ENCODE results near the gene RIC3.

The RIC3 gene

DNA sequence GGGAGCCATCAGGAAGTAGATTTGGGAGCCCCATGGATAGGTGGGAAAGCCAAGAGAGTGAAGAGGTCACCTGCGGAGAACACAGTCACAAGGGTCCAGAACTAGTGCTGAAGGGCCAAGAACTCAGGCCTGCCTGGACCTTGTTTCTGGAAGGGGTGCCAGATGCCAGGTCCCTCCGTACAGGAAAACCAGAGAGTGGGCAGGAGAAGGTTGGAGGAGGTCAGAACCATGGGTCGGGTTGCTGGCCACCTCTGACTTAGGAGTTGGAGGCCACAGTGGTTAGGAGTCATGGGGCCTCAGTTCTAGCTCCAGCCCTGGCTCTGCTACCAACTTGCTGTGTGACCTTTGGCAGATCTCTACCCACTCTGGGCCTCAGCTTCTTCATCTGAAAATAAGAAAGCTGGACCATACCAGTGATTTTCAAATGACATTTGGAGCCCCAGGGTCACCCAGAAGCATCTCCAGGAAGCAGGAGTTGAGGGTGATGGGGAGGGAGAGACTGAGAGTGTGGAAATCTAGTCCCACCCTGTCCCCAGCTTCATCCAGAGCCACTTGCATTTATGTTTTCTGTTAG, 108.6 kb downstream of the RIC3 start:
- TF ChIP-seq CTCF (IDR thresholded peaks at IDR 0.05; ENCODE audit: low read length): no peak
- TF ChIP-seq EZH2 (IDR thresholded peaks at IDR 0.05; ENCODE audit: borderline replicate concordance, low read length): no peak
- no peaks in the 10 kb centered on the region for H3K4me1 ChIP-seq (ENCODE audit: insufficient read depth, low read length, severe bottlenecking)
- H3K9me2 ChIP-seq (ENCODE audit: low read depth, low read length): no peaks in the 10 kb centered on the region
- H3K4me3 ChIP-seq (ENCODE audit: low read depth, low read length, poor library complexity, severe bottlenecking): no peak overlapping the region
- H3K9me3 ChIP-seq (ENCODE audit: low read length): no peaks in the 10 kb centered on the region
- no peak overlapping the region for H3K4me2 ChIP-seq (ENCODE audit: low read length)
- no peak overlapping the region for H2AFZ ChIP-seq (ENCODE audit: low read length)
- no peak overlapping the region for H3K9ac ChIP-seq (ENCODE audit: low read length)
- no peaks in the 10 kb centered on the region for H3K27me3 ChIP-seq (ENCODE audit: insufficient read depth, low read length)
- H4K20me1 ChIP-seq (ENCODE audit: insufficient read depth, low read length): no peaks in the 10 kb centered on the region
- H3K27ac ChIP-seq (ENCODE audit: low read depth, low read length, poor library complexity, severe bottlenecking): no peak overlapping the region
- H3F3A ChIP-seq (ENCODE audit: insufficient read depth, low read length): no peaks in the 10 kb centered on the region
- no peaks in the 10 kb centered on the region for H3K79me2 ChIP-seq (ENCODE audit: insufficient read depth, low read length)
- H3K36me3 ChIP-seq (ENCODE audit: insufficient read depth, low read length): no peaks in the 10 kb centered on the region

GRCh38 chr11:8059571-8060011, 109.2 kb downstream of the RIC3 start:
- no peak overlapping the region for H3K4me2 ChIP-seq (ENCODE audit: low read length)

GRCh38 chr11:8059030-8059429, 109.8 kb downstream of the RIC3 start:
- Histone ChIP-seq H3K79me2 (ENCODE audit: insufficient read depth, low read length) (no peaks in the 10 kb centered on the region), H3K27ac (ENCODE audit: low read depth, low read length, poor library complexity, severe bottlenecking) (no peak overlapping the region), H3K36me3 (ENCODE audit: insufficient read depth, low read length) (no peaks in the 10 kb centered on the region), H3K9me3 (ENCODE audit: low read length) (no peaks in the 10 kb centered on the region), H2AFZ (ENCODE audit: low read length) (no peak overlapping the region), H4K20me1 (ENCODE audit: insufficient read depth, low read length) (no peaks in the 10 kb centered on the region), H3K9me2 (ENCODE audit: low read depth, low read length) (no peaks in the 10 kb centered on the region), H3K4me2 (ENCODE audit: low read length) (no peak overlapping the region), H3F3A (ENCODE audit: insufficient read depth, low read length) (no peaks in the 10 kb centered on the region), H3K4me1 (ENCODE audit: insufficient read depth, low read length, severe bottlenecking) (no peaks in the 10 kb centered on the region), H3K9ac (ENCODE audit: low read length) (no peak overlapping the region), H3K4me3 (ENCODE audit: low read depth, low read length, poor library complexity, severe bottlenecking) (no peak overlapping the region), H3K27me3 (ENCODE audit: insufficient read depth, low read length) (no peaks in the 10 kb centered on the region)
- TF ChIP-seq EZH2 (IDR thresholded peaks at IDR 0.05; ENCODE audit: borderline replicate concordance, low read length) (no peak), CTCF (IDR thresholded peaks at IDR 0.05; ENCODE audit: low read length) (no peak)

More at GRCh38 chr11:8059571-8060011, 109.2 kb downstream of the RIC3 start:
- Histone ChIP-seq H3K27me3 (ENCODE audit: insufficient read depth, low read length) (no peaks in the 10 kb centered on the region), H3F3A (ENCODE audit: insufficient read depth, low read length) (no peaks in the 10 kb centered on the region), H3K9me2 (ENCODE audit: low read depth, low read length) (no peaks in the 10 kb centered on the region), H3K36me3 (ENCODE audit: insufficient read depth, low read length) (no peaks in the 10 kb centered on the region), H4K20me1 (ENCODE audit: insufficient read depth, low read length) (no peaks in the 10 kb centered on the region), H3K9ac (ENCODE audit: low read length) (no peak overlapping the region), H2AFZ (ENCODE audit: low read length) (no peak overlapping the region), H3K27ac (ENCODE audit: low read depth, low read length, poor library complexity, severe bottlenecking) (no peak overlapping the region), H3K4me3 (ENCODE audit: low read depth, low read length, poor library complexity, severe bottlenecking) (no peak overlapping the region), H3K9me3 (ENCODE audit: low read length) (no peaks in the 10 kb centered on the region), H3K79me2 (ENCODE audit: insufficient read depth, low read length) (no peaks in the 10 kb centered on the region), H3K4me1 (ENCODE audit: insufficient read depth, low read length, severe bottlenecking) (no peaks in the 10 kb centered on the region)
- TF ChIP-seq EZH2 (IDR thresholded peaks at IDR 0.05; ENCODE audit: borderline replicate concordance, low read length): no peak
- no peak for TF ChIP-seq CTCF (IDR thresholded peaks at IDR 0.05; ENCODE audit: low read length)

All from OCI-LY1 (cell line).